Upper lobe of left lung (tissue), 6 donors: ENCODE results near the gene PRKACA. TPM values are rescaled to one million over a fixed set of nuclear protein-coding genes. Genes with fewer than 3 reads are reported as not detected.
A peak's percentile ranks its signal among the peaks of the same experiment; 100 is the strongest.
"Not testable (repeated sequence)": the region's sequence is repeated elsewhere in the genome, so short reads cannot be mapped to it uniquely, and the experiment has no call there.

Experiments used
- ATAC-seq, 2 donors: fragments of 200-7000 bp; cut with Tn5 transposase; one replicate each; pipeline ENCODE4 v1.9.1; 2022; ENCODE audit warnings: mild to moderate bottlenecking in 2 of 2, moderate library complexity in 2 of 2; ENCODE audit not compliant: low FRiP score in 2 of 2
- DNase-seq, 2 donors: peaks; one replicate each; pipeline ENCODE4 v3.0.0-alpha.2; 2019 to 2020
- H3K27ac ChIP-seq, 4 donors: fragments of 200-600 bp; sonication (generic); one replicate each; pipeline ENCODE4 v1.5.1; 2016 to 2019
- H3K27me3 ChIP-seq, 4 donors: fragments of 200-600 bp; sonication (generic); one replicate each; pipeline ENCODE4 v1.5.1; 2017 to 2019
- H3K36me3 ChIP-seq, 4 donors: fragments of 200-600 bp; sonication (generic); one replicate each; pipeline ENCODE4 v1.5.1; 2016 to 2019
- H3K4me1 ChIP-seq, 4 donors: fragments of 200-600 bp; sonication (generic); one replicate each; pipeline ENCODE4 v1.5.1; 2018 to 2019
- H3K4me3 ChIP-seq, 4 donors: fragments of 200-600 bp; sonication (generic); one replicate each; pipeline ENCODE4 v1.5.1; 2017 to 2019; ENCODE audit warnings: mild to moderate bottlenecking in 2 of 4, moderate library complexity in 1 of 4
- H3K9me3 ChIP-seq, 4 donors: fragments of 200-600 bp; sonication (generic); one replicate each; pipeline ENCODE4 v1.5.1; 2018 to 2019
- EP300 ChIP-seq, 4 donors: sonication (generic); formaldehyde crosslinking; IDR thresholded peaks; one replicate each; pipeline ENCODE4 v1.5.1; 2017; ENCODE audit warnings: antibody characterized with exemption in 4 of 4, control low read depth in 2 of 4
- POLR2A ChIP-seq, 4 donors: fragments of 450-650 bp; IDR thresholded peaks; one replicate each; pipeline ENCODE4 v1.5.1; 2016 to 2017; ENCODE audit warnings: antibody characterized with exemption in 4 of 4, mild to moderate bottlenecking in 2 of 4
- POLR2AphosphoS5 ChIP-seq, 2 donors: sonication (generic); formaldehyde crosslinking; IDR thresholded peaks; one replicate each; pipeline ENCODE4 v1.5.1; 2017; ENCODE audit warnings: antibody characterized with exemption in 2 of 2
- WGBS, 2 donors: methylation state at CpG; one replicate each; pipeline ENCODE4 v1.1.5; 2017 to 2018; 5-methylcytosine and 5-hydroxymethylcytosine counted together
- total RNA-seq, 6 donors: library from RNA; depleted of rRNA in 4 of 6; stranded (reverse); fragments of >200 nt in 4 of 6; gene quantifications; one replicate each; pipeline versions ENCODE4 v1.1.0 to v1.2.1, GENCODE V29; 2016 to 2021
- TF ChIP-seq, protein P1 (sequence below), 6 experiments: fragments of 450-650 bp in 4 of 6; fragments of 200-600 bp in 2 of 6; sonication (generic) in 2 of 6; IDR thresholded peaks; one replicate each; pipeline ENCODE4 v1.5.1; 2016 to 2019; ENCODE audit warnings: antibody characterized with exemption in 6 of 6
- donor health status: DM: no; HTN: no; CAD: no; lungs with moderate emphysema.
- donor health status: DM: no; HTN: yes; CAD: no; lungs with severe emphysema.

The PRKACA gene
- total RNA-seq, 6 donors from 2014 or later = 24.1 to 107 (median 51.7) TPM

GRCh38 chr19:14148751-14149410 is 31.3 kb upstream of the PRKACA start:
- ATAC-seq (no peak), DNase-seq (no peak)
- Histone ChIP-seq H3K27ac (peak overlapping the region; percentile 74 to 88 (median 78)), H3K4me1 (peaks cover 35 to 40% (median 37%) of the 10 kb centered on the region in 4 donors), H3K9me3 (no peaks in the 10 kb centered on the region), H3K36me3 (peaks cover 0 to 13% (median 10%) of the 10 kb centered on the region in 4 donors), H3K27me3 (no peaks in the 10 kb centered on the region), H3K4me3 (peak overlapping the region in 2 of 4 donors; percentile 24 to 31)
- 42 to 62% methylated on average over 6 to 13 of the region's 13 CpGs for WGBS, 2 donors
- no peak for TF ChIP-seq EP300 (IDR thresholded peaks at IDR 0.05)
- TF ChIP-seq POLR2A (IDR thresholded peaks at IDR 0.05) = no peak
- TF ChIP-seq, protein P1, sequence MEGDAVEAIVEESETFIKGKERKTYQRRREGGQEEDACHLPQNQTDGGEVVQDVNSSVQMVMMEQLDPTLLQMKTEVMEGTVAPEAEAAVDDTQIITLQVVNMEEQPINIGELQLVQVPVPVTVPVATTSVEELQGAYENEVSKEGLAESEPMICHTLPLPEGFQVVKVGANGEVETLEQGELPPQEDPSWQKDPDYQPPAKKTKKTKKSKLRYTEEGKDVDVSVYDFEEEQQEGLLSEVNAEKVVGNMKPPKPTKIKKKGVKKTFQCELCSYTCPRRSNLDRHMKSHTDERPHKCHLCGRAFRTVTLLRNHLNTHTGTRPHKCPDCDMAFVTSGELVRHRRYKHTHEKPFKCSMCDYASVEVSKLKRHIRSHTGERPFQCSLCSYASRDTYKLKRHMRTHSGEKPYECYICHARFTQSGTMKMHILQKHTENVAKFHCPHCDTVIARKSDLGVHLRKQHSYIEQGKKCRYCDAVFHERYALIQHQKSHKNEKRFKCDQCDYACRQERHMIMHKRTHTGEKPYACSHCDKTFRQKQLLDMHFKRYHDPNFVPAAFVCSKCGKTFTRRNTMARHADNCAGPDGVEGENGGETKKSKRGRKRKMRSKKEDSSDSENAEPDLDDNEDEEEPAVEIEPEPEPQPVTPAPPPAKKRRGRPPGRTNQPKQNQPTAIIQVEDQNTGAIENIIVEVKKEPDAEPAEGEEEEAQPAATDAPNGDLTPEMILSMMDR (IDR thresholded peaks at IDR 0.05) = no peak
- TF ChIP-seq POLR2AphosphoS5 (IDR thresholded peaks at IDR 0.05) = no peak

- WGBS, 2 donors = 29% methylated on average over 14 to 16 of the region's 20 CpGs
- H3K9me3 ChIP-seq = no peaks in the 10 kb centered on the region
- peak overlapping the region; percentile 74 to 88 (median 78) for H3K27ac ChIP-seq
- peaks cover 0 to 12% (median 10%) of the 10 kb centered on the region in 4 donors for H3K36me3 ChIP-seq
- TF ChIP-seq POLR2A (IDR thresholded peaks at IDR 0.05) = peak in 1 of 4 donors; percentile 10
- TF ChIP-seq, protein P1 (IDR thresholded peaks at IDR 0.05) = peak; percentile 84 to 92 (median 87)
- TF ChIP-seq POLR2AphosphoS5 (IDR thresholded peaks at IDR 0.05) = no peak
- DNase-seq (peak; percentile 78 to 87), ATAC-seq (peak; percentile 89 to 91)
- peaks cover 35 to 40% (median 37%) of the 10 kb centered on the region in 4 donors for H3K4me1 ChIP-seq
- no peaks in the 10 kb centered on the region for H3K27me3 ChIP-seq
- no peak overlapping the region for H3K4me3 ChIP-seq
Measured at GRCh38 chr19:14147797-14148605, 30.4 kb upstream of the PRKACA start.

- H3K4me3 ChIP-seq = no peak overlapping the region
- TF ChIP-seq, protein P1 (IDR thresholded peaks at IDR 0.05) = no peak
- TF ChIP-seq POLR2AphosphoS5 (IDR thresholded peaks at IDR 0.05) (no peak), POLR2A (IDR thresholded peaks at IDR 0.05) (no peak), EP300 (IDR thresholded peaks at IDR 0.05) (no peak)
- peaks cover 35 to 40% (median 37%) of the 10 kb centered on the region in 4 donors for H3K4me1 ChIP-seq
- peaks cover 0 to 2% (median under 1%) of the 10 kb centered on the region in 4 donors for H3K36me3 ChIP-seq
- 52 to 81% methylated on average over 3 to 7 of the region's 7 CpGs for WGBS, 2 donors
- H3K27ac ChIP-seq = no peak overlapping the region
- DNase-seq (no peak), ATAC-seq (peak in 1 of 2 donors; percentile 53)
- no peaks in the 10 kb centered on the region for H3K9me3 ChIP-seq
- no peaks in the 10 kb centered on the region for H3K27me3 ChIP-seq
Measured at GRCh38 chr19:14146789-14147216, 29.2 kb upstream of the PRKACA start.

GRCh38 chr19:14146169-14146568 is 28.6 kb upstream of the PRKACA start:
- not testable (repeated sequence) for DNase-seq, H3K36me3 ChIP-seq, H3K9me3 ChIP-seq, ATAC-seq, H3K4me3 ChIP-seq, H3K27me3 ChIP-seq, H3K27ac ChIP-seq
- WGBS, 2 donors = 88 to 91% methylated on average over 8 to 10 of the region's 10 CpGs
- H3K4me1 ChIP-seq = peaks cover 33 to 37% (median 35%) of the 10 kb centered on the region in 4 donors

DNA sequence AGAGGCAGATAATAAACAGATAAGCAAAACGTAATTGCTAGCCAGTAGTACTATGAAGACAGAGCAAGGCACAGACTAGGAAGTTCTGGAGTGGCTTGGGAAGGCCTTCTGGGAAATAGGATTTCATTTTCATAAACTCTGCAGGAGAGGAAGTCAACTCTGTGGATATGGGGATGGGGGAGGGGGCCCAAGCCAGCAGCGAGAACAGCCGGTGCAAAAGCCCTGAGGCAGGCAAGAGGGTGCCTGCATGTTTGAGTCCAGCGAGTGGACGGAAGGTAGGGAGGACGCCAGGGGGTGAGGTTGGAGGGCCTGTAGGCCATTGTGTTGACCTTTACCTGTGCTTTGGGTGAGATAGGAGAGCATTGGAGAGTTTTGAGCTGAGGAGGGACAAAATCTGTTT is 27.8 kb upstream of the PRKACA start:
- Histone ChIP-seq H3K27ac (no peak overlapping the region), H3K36me3 (no peaks in the 10 kb centered on the region), H3K27me3 (no peaks in the 10 kb centered on the region), H3K4me3 (no peak overlapping the region), H3K9me3 (no peaks in the 10 kb centered on the region), H3K4me1 (peaks cover 31 to 34% (median 31%) of the 10 kb centered on the region in 4 donors)
- ATAC-seq (no peak), DNase-seq (no peak)
- WGBS, 2 donors = 79 to 81% methylated on average over 6 of the region's 6 CpGs
- TF ChIP-seq POLR2AphosphoS5 (IDR thresholded peaks at IDR 0.05) = no peak
- TF ChIP-seq, protein P1 (IDR thresholded peaks at IDR 0.05) = no peak
